Right renal cortex interstitium (tissue), 3 donors: ENCODE data around the gene UBE2G1. TPM values are rescaled to one million over a fixed set of nuclear protein-coding genes. Genes with fewer than 3 reads are reported as not detected.

Experiments used
- polyA plus RNA-seq, 3 donors: library from polyadenylated mRNA; unstranded; fragments of 120-200 nt; gene quantifications; one replicate each; pipeline ENCODE4 v1.2.1, GENCODE V29; 2013; ENCODE audit not compliant: insufficient read length in 3 of 3

UBE2G1 gene
- polyA plus RNA-seq, 3 donors: 58.6 to 62.3 (median 61.6) TPM

Other genes starting within 250 kb of the UBE2G1 start
- 10 to 100 TPM; 21.1 to 22.4 (median 21.6) TPM for gene ZZEF1, start 223.6 kb downstream of the UBE2G1 start, polyA plus RNA-seq
- gene CYB5D2, start 223.5 kb downstream of the UBE2G1 start, polyA plus RNA-seq: 10 to 100 TPM; 25.2 to 30.0 (median 27.7) TPM
- 10 to 100 TPM; 43.7 to 48.4 (median 44.5) TPM for gene ANKFY1, start 102.7 kb downstream of the UBE2G1 start, polyA plus RNA-seq
- gene SPNS3, start 67.3 kb upstream of the UBE2G1 start, polyA plus RNA-seq: 1 to 10 TPM; 1.5 to 2.4 (median 1.9) TPM
- gene SPNS2, start 132.2 kb upstream of the UBE2G1 start, polyA plus RNA-seq: 10 to 100 TPM; 30.9 to 41.5 (median 37.0) TPM
- 10 to 100 TPM; 29.9 to 32.4 (median 31.5) TPM for gene MYBBP1A, start 188.7 kb upstream of the UBE2G1 start, polyA plus RNA-seq
- 1 to 10 TPM; 6.1 to 8.6 (median 7.1) TPM for gene GGT6, start 193.9 kb upstream of the UBE2G1 start, polyA plus RNA-seq
- gene SMTNL2, start 217.9 kb upstream of the UBE2G1 start, polyA plus RNA-seq: 10 to 100 TPM; 48.1 to 55.6 (median 52.2) TPM